Mammary epithelial cell (primary cell): ENCODE results near the gene FMNL2.

ENCODE experiments used
- EZH2 ChIP-seq: IDR thresholded peaks from 2 replicates; pipeline ENCODE4 v1.6.1; 2012; ENCODE audit warnings: low read length, inconsistent platforms, borderline replicate concordance
- TF ChIP-seq, protein P1 (sequence below), 2 donors: IDR thresholded peaks in 1 of 2; conservative IDR thresholded peaks in 1 of 2; 2 replicates each; pipeline ENCODE4 v1.5.1; 2011 to 2012; ENCODE audit warnings: inconsistent platforms in 2 of 2, low read length in 2 of 2, mild to moderate bottlenecking in 2 of 2, control low read depth in 1 of 2, low read depth in 1 of 2; ENCODE audit not compliant: insufficient read depth in 1 of 2; ENCODE audit errors: extremely low read depth in 1 of 2

DNA sequence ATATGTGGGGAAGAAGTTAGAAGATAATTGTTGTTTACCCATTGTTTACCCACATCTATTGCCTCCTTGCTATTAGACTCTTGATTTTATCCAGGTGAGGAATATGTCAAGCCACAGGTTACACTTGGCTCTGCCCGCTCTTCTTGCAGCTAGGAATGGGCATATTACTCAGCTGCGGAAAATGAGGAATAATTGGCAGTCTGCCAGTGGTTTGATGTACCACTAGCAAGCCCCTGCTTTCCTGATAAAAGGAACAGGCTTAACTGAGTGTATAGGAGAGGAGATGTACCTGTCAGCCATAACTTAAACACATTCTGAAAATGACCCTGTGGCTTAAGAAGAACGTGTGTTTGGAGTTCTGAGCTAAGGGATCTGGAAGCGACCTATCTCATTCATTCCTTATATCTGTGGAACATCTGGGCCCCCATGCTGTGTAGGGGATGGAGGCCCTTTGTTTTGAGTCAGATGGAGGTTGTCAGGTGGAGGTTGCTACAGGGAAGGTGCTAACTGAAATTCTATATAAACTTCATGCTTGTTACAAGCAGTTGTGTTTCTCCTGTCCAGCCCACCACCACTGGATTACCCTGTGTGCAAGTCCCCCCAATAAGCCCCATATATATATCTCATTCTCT lies 4.6 kb upstream of the FMNL2 start:
- TF ChIP-seq, protein P1, sequence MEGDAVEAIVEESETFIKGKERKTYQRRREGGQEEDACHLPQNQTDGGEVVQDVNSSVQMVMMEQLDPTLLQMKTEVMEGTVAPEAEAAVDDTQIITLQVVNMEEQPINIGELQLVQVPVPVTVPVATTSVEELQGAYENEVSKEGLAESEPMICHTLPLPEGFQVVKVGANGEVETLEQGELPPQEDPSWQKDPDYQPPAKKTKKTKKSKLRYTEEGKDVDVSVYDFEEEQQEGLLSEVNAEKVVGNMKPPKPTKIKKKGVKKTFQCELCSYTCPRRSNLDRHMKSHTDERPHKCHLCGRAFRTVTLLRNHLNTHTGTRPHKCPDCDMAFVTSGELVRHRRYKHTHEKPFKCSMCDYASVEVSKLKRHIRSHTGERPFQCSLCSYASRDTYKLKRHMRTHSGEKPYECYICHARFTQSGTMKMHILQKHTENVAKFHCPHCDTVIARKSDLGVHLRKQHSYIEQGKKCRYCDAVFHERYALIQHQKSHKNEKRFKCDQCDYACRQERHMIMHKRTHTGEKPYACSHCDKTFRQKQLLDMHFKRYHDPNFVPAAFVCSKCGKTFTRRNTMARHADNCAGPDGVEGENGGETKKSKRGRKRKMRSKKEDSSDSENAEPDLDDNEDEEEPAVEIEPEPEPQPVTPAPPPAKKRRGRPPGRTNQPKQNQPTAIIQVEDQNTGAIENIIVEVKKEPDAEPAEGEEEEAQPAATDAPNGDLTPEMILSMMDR (conservative IDR thresholded peaks at IDR 0.05 in 1 of 2, IDR thresholded peaks at IDR 0.05 in 1 of 2; ENCODE audit: extremely low read depth in 1 of 2, insufficient read depth in 1 of 2, low read depth in 1 of 2, low read length in 2 of 2), result no peak
- no peak for TF ChIP-seq EZH2
